K562 (cell line): ENCODE measurements around the gene SACM1L. TPM values are rescaled to one million over a fixed set of nuclear protein-coding genes. Genes with fewer than 3 reads are reported as not detected.

ENCODE experiments used
- BACH1 ChIP-seq: fragments of 200-800 bp; sonication (Bioruptor generic); IDR thresholded peaks from 2 replicates; pipeline ENCODE4 v1.6.1; 2016; ENCODE audit warnings: missing genetic modification characterization, missing compliant biosample characterization
- CBFB ChIP-seq: sonication (generic); formaldehyde crosslinking; IDR thresholded peaks from 2 replicates; pipeline ENCODE4 v1.4.0; 2020; ENCODE audit warnings: mild to moderate bottlenecking, missing genetic modification reagents
- DDX20 ChIP-seq: fragments of 450-650 bp; IDR thresholded peaks from 2 replicates; pipeline ENCODE4 v1.6.1; 2016; ENCODE audit warnings: missing genetic modification characterization, low read depth, mild to moderate bottlenecking, missing compliant biosample characterization, moderate library complexity
- E2F3 ChIP-seq: fragments of 250-450 bp; sonication (Bioruptor Pico); IDR thresholded peaks from 2 replicates; pipeline ENCODE4 v1.4.0; 2020; ENCODE audit warnings: mild to moderate bottlenecking
- FOXA1 ChIP-seq: fragments of 450-650 bp; IDR thresholded peaks from 2 replicates; pipeline ENCODE4 v1.6.1; 2016; ENCODE audit warnings: mild to moderate bottlenecking, borderline replicate concordance
- FUS ChIP-seq: fragments of 200-400 bp; formaldehyde crosslinking; optimal IDR thresholded peaks from 2 replicates; pipeline ENCODE3; 2017; ENCODE audit warnings: low read depth, low read length
- GATAD2B ChIP-seq: fragments of 450-650 bp; IDR thresholded peaks from 2 replicates; pipeline ENCODE4 v1.6.1; 2017; ENCODE audit warnings: mild to moderate bottlenecking, borderline replicate concordance
- GTF2A2 ChIP-seq: IDR thresholded peaks from 2 replicates; pipeline ENCODE4 v1.6.1; 2016; ENCODE audit warnings: mild to moderate bottlenecking, missing genetic modification characterization, missing compliant biosample characterization
- HDAC6 ChIP-seq: IDR thresholded peaks from 2 replicates; pipeline ENCODE4 v1.6.1; 2012; ENCODE audit warnings: low read depth, mild to moderate bottlenecking, control low read depth, inconsistent platforms, low read length, moderate library complexity
- KDM4B ChIP-seq, 2 experiments: fragments of 450-650 bp in 1 of 2; sonication (generic) in 1 of 2; IDR thresholded peaks; 2 replicates each; pipeline ENCODE4 v1.6.1; 2016 to 2017; ENCODE audit warnings: borderline replicate concordance in 2 of 2, antibody characterized with exemption in 1 of 2, low read depth in 1 of 2, mild to moderate bottlenecking in 1 of 2
- KLF16 ChIP-seq: IDR thresholded peaks from 2 replicates; pipeline ENCODE4 v1.6.1; 2016; ENCODE audit warnings: antibody characterized with exemption
- NFIX ChIP-seq: fragments of 250-450 bp; sonication (Bioruptor Pico); IDR thresholded peaks from 2 replicates; pipeline ENCODE4 v1.4.0; 2020; ENCODE audit warnings: low read depth, mild to moderate bottlenecking, moderate library complexity
- POLR2AphosphoS5 ChIP-seq: IDR thresholded peaks from 2 replicates; pipeline ENCODE4 v1.6.1; 2011; ENCODE audit warnings: mild to moderate bottlenecking, low read depth, low read length, moderate library complexity; ENCODE audit not compliant: control insufficient read depth, insufficient read depth
- RBM14 ChIP-seq: fragments of 200-400 bp; formaldehyde crosslinking; IDR thresholded peaks from 2 replicates; pipeline ENCODE4 v1.6.1; 2018; ENCODE audit warnings: low read depth, mild to moderate bottlenecking, low read length, moderate library complexity, borderline replicate concordance; ENCODE audit not compliant: insufficient read depth
- RUNX1 ChIP-seq: sonication (generic); IDR thresholded peaks from 2 replicates; pipeline ENCODE4 v1.6.1; 2016; ENCODE audit warnings: antibody characterized with exemption, low read depth
- SREBF1 ChIP-seq: fragments of 150-350 bp; IDR thresholded peaks from 2 replicates; pipeline ENCODE4 v1.6.1; 2014; ENCODE audit warnings: antibody characterized with exemption, low read depth, low read length, borderline replicate concordance
- TBL1XR1 ChIP-seq, 2 experiments: IDR thresholded peaks; 2 replicates each; pipeline ENCODE4 v1.6.1; 2012; ENCODE audit warnings: improper control_type of control experiment in 2 of 2, low read length in 2 of 2, mild to moderate bottlenecking in 1 of 2
- ZBTB33 ChIP-seq: sonication (generic); formaldehyde crosslinking; IDR thresholded peaks from 2 replicates; pipeline ENCODE4 v1.8.1; 2023; ENCODE audit warnings: mild to moderate bottlenecking, missing genetic modification reagents
- ZFPM2 ChIP-seq: fragments of 250-450 bp; sonication (Bioruptor Pico); IDR thresholded peaks from 2 replicates; pipeline ENCODE4 v1.5.1; 2022; ENCODE audit warnings: mild to moderate bottlenecking
- ZNF512 ChIP-seq: IDR thresholded peaks from 2 replicates; pipeline ENCODE4 v1.6.1; 2016; ENCODE audit warnings: missing genetic modification characterization, missing compliant biosample characterization
- ZNF707 ChIP-seq: fragments of 250-450 bp; sonication (Bioruptor Pico); conservative IDR thresholded peaks from 2 replicates; pipeline ENCODE4 v1.8.0; 2022; ENCODE audit warnings: inconsistent platforms, mild to moderate bottlenecking, moderate library complexity
- polyA plus RNA-seq, 8 experiments: library from polyadenylated mRNA; depleted of rRNA in 4 of 8; stranded (reverse) in 5 of 8; unstranded in 3 of 8; fragments of >200 nt; fragmentation: Nextera tagmentation in 2 of 8; fragmentation: Illumina TruSeq in 1 of 8; extraction: Ambion mirVana in 2 of 8; extraction: Trizol in 1 of 8; gene quantifications; 2 replicates each; pipeline versions ENCODE4 v1.2.1 to v1.2.3, GENCODE V29; 2011 to 2014; ENCODE audit warnings: inconsistent platforms in 1 of 8, missing spikeins in 1 of 8
- total RNA-seq, 7 experiments: library from RNA; depleted of rRNA in 6 of 7; stranded (reverse); fragments of >200 nt in 6 of 7; fragmentation: Illumina TruSeq in 2 of 7; extraction: Trizol in 2 of 7; gene quantifications; 2 replicates each; pipeline versions ENCODE4 v1.2.1 to v1.2.3, GENCODE V29; 2011 to 2021; ENCODE audit warnings: low replicate concordance in 1 of 7
- TF ChIP-seq, protein P1 (sequence below), 2 experiments: fragments of 250-450 bp in 1 of 2; fragments of 450-650 bp in 1 of 2; sonication (Bioruptor Pico) in 1 of 2; IDR thresholded peaks; 2 replicates each; pipeline versions ENCODE4 v1.6.1 to v1.8.0; 2016 to 2021; ENCODE audit warnings: mild to moderate bottlenecking in 2 of 2, moderate library complexity in 2 of 2, missing compliant biosample characterization in 1 of 2, missing genetic modification characterization in 1 of 2
- TF ChIP-seq, protein P2 (sequence below): IDR thresholded peaks from 2 replicates; pipeline ENCODE4 v1.6.1; 2014; ENCODE audit warnings: antibody characterized with exemption

Gene SACM1L
- total and polyA plus RNA-seq, 9 of the 15 experiments (the other 6 are each of a cell fraction or from before 2014, with no cell fraction given): 25.7 to 67.2 (median 40.3) TPM

GRCh38 chr3:45656575-45657363, 32.4 kb upstream of the SACM1L start (continued):
- peak; percentile 61; the same call in 1 of the 2 replicates for TF ChIP-seq KLF16
- TF ChIP-seq HDAC6: no peak
- TF ChIP-seq, protein P1, sequence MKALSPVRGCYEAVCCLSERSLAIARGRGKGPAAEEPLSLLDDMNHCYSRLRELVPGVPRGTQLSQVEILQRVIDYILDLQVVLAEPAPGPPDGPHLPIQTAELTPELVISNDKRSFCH (CRISPR knock-in tag; IDR thresholded peaks at IDR 0.05): no peak
- TF ChIP-seq, protein P1 (tag; IDR thresholded peaks at IDR 0.05): 0 out of 2 replicates have a peak, but pooled peaks have one; percentile 28
- TF ChIP-seq ZFPM2 (CRISPR knock-in tag): no peak
- TF ChIP-seq BACH1 (tag): no peak
- TF ChIP-seq E2F3 (CRISPR knock-in tag): no peak
- TF ChIP-seq FUS: no peak
- no peak for TF ChIP-seq ZNF512
- no peak for TF ChIP-seq GTF2A2 (tag)
- no peak for TF ChIP-seq RUNX1
- TF ChIP-seq, protein P2, sequence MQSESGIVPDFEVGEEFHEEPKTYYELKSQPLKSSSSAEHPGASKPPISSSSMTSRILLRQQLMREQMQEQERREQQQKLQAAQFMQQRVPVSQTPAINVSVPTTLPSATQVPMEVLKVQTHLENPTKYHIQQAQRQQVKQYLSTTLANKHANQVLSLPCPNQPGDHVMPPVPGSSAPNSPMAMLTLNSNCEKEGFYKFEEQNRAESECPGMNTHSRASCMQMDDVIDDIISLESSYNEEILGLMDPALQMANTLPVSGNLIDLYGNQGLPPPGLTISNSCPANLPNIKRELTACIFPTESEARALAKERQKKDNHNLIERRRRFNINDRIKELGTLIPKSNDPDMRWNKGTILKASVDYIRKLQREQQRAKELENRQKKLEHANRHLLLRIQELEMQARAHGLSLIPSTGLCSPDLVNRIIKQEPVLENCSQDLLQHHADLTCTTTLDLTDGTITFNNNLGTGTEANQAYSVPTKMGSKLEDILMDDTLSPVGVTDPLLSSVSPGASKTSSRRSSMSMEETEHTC: no peak
- no peak for TF ChIP-seq KDM4B (IDR thresholded peaks at IDR 0.05; ENCODE audit: borderline replicate concordance in 2 of 2, low read depth in 1 of 2)
- no peak for TF ChIP-seq GATAD2B
- no peak for TF ChIP-seq RBM14
- TF ChIP-seq CBFB (CRISPR knock-in tag): 0 out of 2 replicates have a peak, but pooled peaks have one; percentile 67
- no peak for TF ChIP-seq NFIX (CRISPR knock-in tag)
- no peak for TF ChIP-seq ZNF707
- TF ChIP-seq POLR2AphosphoS5: no peak
- no peak for TF ChIP-seq SREBF1
- 0 out of 4 replicates have a peak, but pooled peaks of 1 of the 2 experiments have one; percentile 36 for TF ChIP-seq TBL1XR1 (IDR thresholded peaks at IDR 0.05; ENCODE audit: low read length in 2 of 2)
- TF ChIP-seq ZBTB33 (CRISPR knock-in tag): no peak
- no peak for TF ChIP-seq DDX20
- TF ChIP-seq FOXA1: no peak
